Measurements from ENCODE around the gene MYADML2. TPM values are rescaled to one million over a fixed set of nuclear protein-coding genes. Genes with fewer than 3 reads are reported as not detected.
"Not testable (repeated sequence)": the region's sequence is repeated elsewhere in the genome, so short reads cannot be mapped to it uniquely, and the experiment has no call there.

Gene MYADML2
- total and polyA plus RNA-seq, 12 donors, result 0.26 to 8.6 (median 4.9) TPM

DNA sequence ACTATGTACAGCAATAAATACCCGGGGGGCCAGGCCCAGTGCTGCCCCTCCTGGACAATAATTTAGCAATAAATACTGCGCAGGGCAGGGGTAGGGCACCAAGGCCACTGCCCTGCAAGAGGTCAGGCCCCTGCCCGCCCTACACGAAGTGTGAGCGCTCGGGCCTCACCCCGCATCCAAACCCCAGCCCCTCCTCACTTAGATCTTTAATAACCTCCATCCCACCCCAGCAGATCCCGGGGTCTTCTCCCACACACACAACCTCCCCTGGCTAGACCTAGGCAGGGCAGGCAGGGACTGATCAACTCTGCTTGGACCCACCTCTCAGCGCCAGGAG lies 28.7 kb downstream of the MYADML2 start:
- H3K27me3 ChIP-seq; DNase-seq; intact Hi-C loops (cut with DNase I); H3K9me3 ChIP-seq: not testable (repeated sequence)
- ATAC-seq, result peak; percentile 1 to 26 (median 18)
- H3K36me3 ChIP-seq, result peaks cover 0 to 67% (median 26%) of the 10 kb centered on the region in 9 donors
- peak overlapping the region in 8 of 10 donors; percentile 17 to 90 (median 72) for H3K27ac ChIP-seq
- peaks cover 7 to 69% (median 31%) of the 10 kb centered on the region in 9 donors for H3K4me1 ChIP-seq
- WGBS, 2 donors, result 37 to 41% methylated on average over 9 of the region's 9 CpGs
- TF ChIP-seq, protein P1, sequence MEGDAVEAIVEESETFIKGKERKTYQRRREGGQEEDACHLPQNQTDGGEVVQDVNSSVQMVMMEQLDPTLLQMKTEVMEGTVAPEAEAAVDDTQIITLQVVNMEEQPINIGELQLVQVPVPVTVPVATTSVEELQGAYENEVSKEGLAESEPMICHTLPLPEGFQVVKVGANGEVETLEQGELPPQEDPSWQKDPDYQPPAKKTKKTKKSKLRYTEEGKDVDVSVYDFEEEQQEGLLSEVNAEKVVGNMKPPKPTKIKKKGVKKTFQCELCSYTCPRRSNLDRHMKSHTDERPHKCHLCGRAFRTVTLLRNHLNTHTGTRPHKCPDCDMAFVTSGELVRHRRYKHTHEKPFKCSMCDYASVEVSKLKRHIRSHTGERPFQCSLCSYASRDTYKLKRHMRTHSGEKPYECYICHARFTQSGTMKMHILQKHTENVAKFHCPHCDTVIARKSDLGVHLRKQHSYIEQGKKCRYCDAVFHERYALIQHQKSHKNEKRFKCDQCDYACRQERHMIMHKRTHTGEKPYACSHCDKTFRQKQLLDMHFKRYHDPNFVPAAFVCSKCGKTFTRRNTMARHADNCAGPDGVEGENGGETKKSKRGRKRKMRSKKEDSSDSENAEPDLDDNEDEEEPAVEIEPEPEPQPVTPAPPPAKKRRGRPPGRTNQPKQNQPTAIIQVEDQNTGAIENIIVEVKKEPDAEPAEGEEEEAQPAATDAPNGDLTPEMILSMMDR (IDR thresholded peaks at IDR 0.05), result peak in 3 of 9 donors; percentile 1 to 11 (median 6)
- peak overlapping the region in 9 of 10 donors; percentile 59 to 99 (median 80) for H3K4me3 ChIP-seq

DNA sequence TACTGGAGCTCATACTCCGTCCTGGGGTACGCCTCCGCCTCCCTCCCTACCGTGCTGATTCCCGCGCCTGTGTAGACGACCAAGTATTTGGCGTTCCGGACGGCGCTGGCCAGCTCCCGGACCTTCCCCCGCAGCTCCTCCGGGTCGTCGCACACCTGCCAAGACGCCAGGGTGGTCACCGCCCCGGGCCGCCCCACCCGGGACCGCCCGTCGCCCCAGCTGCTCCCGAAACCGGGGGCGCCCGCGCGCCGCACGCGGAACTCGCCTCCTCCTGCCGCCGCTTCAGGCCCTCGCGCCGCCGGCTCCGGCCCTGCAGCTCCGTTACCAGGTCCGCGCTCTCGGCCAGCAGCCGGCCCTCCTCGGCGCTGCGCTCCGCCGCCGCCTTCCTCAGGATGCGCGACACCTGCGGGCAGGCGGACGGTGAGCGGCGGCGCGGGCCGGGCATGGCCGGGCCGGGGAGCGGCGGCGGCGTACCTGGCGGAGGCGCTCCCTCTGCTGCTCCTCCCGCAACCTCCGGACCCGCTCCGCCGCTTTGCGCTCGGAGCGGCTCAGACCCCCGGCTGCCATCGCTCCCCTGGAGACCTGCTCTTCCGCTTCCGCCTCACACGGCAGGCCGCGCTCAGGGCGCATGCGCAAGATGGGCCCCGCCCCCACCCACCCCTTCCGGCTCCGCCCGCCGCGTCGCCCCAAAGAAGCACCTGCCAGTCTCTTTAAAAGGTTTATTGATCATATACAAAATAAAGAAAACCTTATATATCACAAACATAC lies 29.3 kb downstream of the MYADML2 start, which contains the start of gene SIRT7:
TSS of gene SIRT7 (minus strand) at position 612 of the 768 bp plus-strand sequence. CDS start at position 567, 45 bp downstream.
- Histone ChIP-seq H3K9me3 (no peaks in the 10 kb centered on the region), H3K36me3 (peaks cover 0 to 71% (median 31%) of the 10 kb centered on the region in 9 donors), H3K27me3 (no peaks in the 10 kb centered on the region), H3K27ac (peak within 1 kb of the TSS in 9 of 10 donors; percentile 17 to 90 (median 72)), H3K4me3 (peak within 1 kb of the TSS; percentile 59 to 99 (median 76)), H3K4me1 (peaks cover 7 to 63% (median 25%) of the 10 kb centered on the region in 9 donors)
- 1% methylated on average over 85 to 94 of the region's 94 CpGs for WGBS, 2 donors
- peak; percentile 66 to 89 (median 82) for ATAC-seq
- peak; percentile 65 to 84 for DNase-seq
- TF ChIP-seq, protein P1 (IDR thresholded peaks at IDR 0.05), result peak in 3 of 9 donors; percentile 6 to 11 (median 11)
- intact Hi-C loops (cut with DNase I), result no loop called here

DNA sequence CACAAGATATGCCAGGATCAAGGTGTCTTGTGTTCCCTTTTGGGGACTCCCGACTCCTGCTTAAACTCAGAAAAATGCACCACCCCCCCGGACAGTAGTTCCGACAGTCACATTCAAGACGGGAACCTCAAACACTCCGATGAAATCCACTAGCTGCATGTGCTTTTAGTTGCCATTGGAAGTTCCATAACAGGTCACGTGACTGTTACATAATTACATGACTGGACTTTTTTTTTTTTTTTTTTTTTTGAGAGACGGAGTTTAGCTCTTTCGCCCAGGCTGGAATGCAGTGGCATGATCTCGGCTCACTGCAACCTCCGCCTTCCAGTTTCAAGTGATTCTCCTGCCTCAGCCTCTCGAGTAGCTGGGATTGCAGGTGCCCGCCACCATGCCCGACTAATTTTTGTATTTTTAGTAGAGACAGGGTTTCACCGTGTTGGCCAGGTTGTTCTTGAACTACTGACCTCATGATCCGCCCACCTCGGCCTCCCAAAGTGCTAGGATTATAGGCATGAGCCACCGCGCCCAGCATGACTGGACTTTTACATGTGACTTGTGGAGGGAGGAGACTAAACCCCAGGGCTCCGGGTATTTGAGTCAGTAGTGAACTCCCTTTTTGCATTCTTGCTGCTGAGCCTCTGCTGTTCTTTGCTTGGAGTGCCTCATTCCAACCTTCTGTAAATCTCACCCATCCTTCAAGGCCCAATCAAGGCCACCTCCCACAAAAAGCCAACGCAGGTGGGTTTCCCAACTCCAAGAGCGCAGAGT lies 30.6 kb downstream of the MYADML2 start:
- peaks cover 0 to 68% (median 32%) of the 10 kb centered on the region in 9 donors for H3K36me3 ChIP-seq

DNA sequence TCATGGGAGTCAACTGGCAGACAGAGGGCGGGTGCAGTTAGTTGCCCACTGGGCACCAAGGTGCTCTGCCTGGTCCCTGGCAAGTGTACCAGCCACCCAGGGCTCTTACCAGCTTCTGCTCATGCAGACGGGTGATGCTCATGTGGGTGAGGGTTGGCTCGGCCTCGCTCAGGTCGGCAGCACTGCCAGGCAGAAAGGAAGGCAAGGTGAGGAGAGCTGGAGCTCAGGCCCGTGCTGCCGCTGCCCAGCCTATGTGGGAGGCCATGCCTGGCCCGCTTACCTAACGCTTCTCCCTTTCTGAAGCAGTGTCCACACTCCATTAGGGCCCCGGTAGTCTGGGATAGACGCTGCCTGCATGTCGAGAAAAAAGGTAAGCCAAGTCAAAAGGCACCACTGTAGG lies 31.7 kb downstream of the MYADML2 start:
- Histone ChIP-seq H3K4me1 (peaks cover 14 to 52% (median 32%) of the 10 kb centered on the region in 9 donors), H3K4me3 (no peak overlapping the region), H3K9me3 (no peaks in the 10 kb centered on the region), H3K36me3 (peaks cover 0 to 58% (median 32%) of the 10 kb centered on the region in 9 donors), H3K27ac (no peak overlapping the region), H3K27me3 (no peaks in the 10 kb centered on the region)
- intact Hi-C loops (cut with DNase I), result no loop called here
- no peak for ATAC-seq
- 90 to 93% methylated on average over 12 of the region's 12 CpGs for WGBS, 2 donors
- TF ChIP-seq, protein P1 (IDR thresholded peaks at IDR 0.05), result no peak
- DNase-seq, result no peak

More for the DNA sequence above, 30.6 kb downstream of the MYADML2 start:
- H3K4me1 ChIP-seq, result peaks cover 10 to 57% (median 27%) of the 10 kb centered on the region in 9 donors
- peak overlapping the region in 3 of 10 donors; percentile 65 to 85 (median 80) for H3K4me3 ChIP-seq
- ATAC-seq (no peak), DNase-seq (no peak)
- TF ChIP-seq, protein P1 (IDR thresholded peaks at IDR 0.05), result no peak
- H3K27me3 ChIP-seq, result no peaks in the 10 kb centered on the region
- intact Hi-C loops (cut with DNase I), result no loop called here
- 82 to 83% methylated on average over 21 of the region's 21 CpGs for WGBS, 2 donors
- H3K27ac ChIP-seq, result no peak overlapping the region
- no peaks in the 10 kb centered on the region for H3K9me3 ChIP-seq

Measured in heart right ventricle (tissue), 16 donors.